Parathyroid adenoma (tissue), 2 donors: ENCODE results near the gene DPF3.

Source experiments
- H2AFZ ChIP-seq: fragments of 300-600 bp; sonication (generic); one replicate; pipeline ENCODE4 v1.7.0; 2017; ENCODE audit warnings: antibody characterized with exemption, mild to moderate bottlenecking
- H3K27ac ChIP-seq: fragments of 300-600 bp; sonication (generic); one replicate; pipeline ENCODE4 v1.7.0; 2017
- H3K27me3 ChIP-seq: fragments of 300-600 bp; sonication (generic); one replicate; pipeline ENCODE4 v1.7.0; 2017; ENCODE audit warnings: low read length; ENCODE audit not compliant: control insufficient read depth, insufficient read depth
- H3K36me3 ChIP-seq: fragments of 300-600 bp; sonication (generic); one replicate; pipeline ENCODE4 v1.7.0; 2017; ENCODE audit warnings: low read length; ENCODE audit not compliant: control insufficient read depth, insufficient read depth
- H3K4me1 ChIP-seq: fragments of 300-600 bp; sonication (generic); one replicate; pipeline ENCODE4 v1.7.0; 2017; ENCODE audit warnings: control low read depth
- H3K4me2 ChIP-seq: fragments of 300-600 bp; sonication (generic); one replicate; pipeline ENCODE4 v1.7.0; 2017; ENCODE audit warnings: low read length
- H3K4me3 ChIP-seq: fragments of 300-600 bp; sonication (generic); one replicate; pipeline ENCODE4 v1.7.0; 2017; ENCODE audit warnings: low read depth, low read length
- H3K79me2 ChIP-seq: fragments of 300-600 bp; sonication (generic); one replicate; pipeline ENCODE4 v1.7.0; 2017; ENCODE audit warnings: control low read depth
- H3K9ac ChIP-seq: fragments of 300-600 bp; sonication (generic); one replicate; pipeline ENCODE4 v1.7.0; 2017; ENCODE audit warnings: mild to moderate bottlenecking
- H3K9me3 ChIP-seq: fragments of 300-600 bp; sonication (generic); one replicate; pipeline ENCODE4 v1.7.0; 2017; ENCODE audit warnings: low read length; ENCODE audit not compliant: control insufficient read depth
- CTCF ChIP-seq: fragments of 300-600 bp; sonication (generic); IDR thresholded peaks from one replicate; pipeline ENCODE4 v1.7.0; 2017; ENCODE audit warnings: antibody characterized with exemption, mild to moderate bottlenecking
- donor health status: primary hyperparathyroidism.

The DPF3 gene

GRCh38 chr14:72883961-72884360 is 9.9 kb downstream of the DPF3 start:
- Histone ChIP-seq H3K9me3 (no peaks in the 10 kb centered on the region), H3K4me3 (no peak overlapping the region), H2AFZ (no peak overlapping the region), H3K4me1 (no peaks in the 10 kb centered on the region), H3K9ac (no peak overlapping the region), H3K79me2 (no peaks in the 10 kb centered on the region), H3K27ac (no peak overlapping the region), H3K27me3 (no peaks in the 10 kb centered on the region), H3K36me3 (no peaks in the 10 kb centered on the region), H3K4me2 (no peak overlapping the region)
- no peak for TF ChIP-seq CTCF

- no peak overlapping the region for H3K9ac ChIP-seq
- H2AFZ ChIP-seq, result no peak overlapping the region
- H3K9me3 ChIP-seq, result no peaks in the 10 kb centered on the region
- H3K27ac ChIP-seq, result no peak overlapping the region
- no peaks in the 10 kb centered on the region for H3K4me1 ChIP-seq
- no peak overlapping the region for H3K4me2 ChIP-seq
- no peaks in the 10 kb centered on the region for H3K36me3 ChIP-seq
- H3K79me2 ChIP-seq, result no peaks in the 10 kb centered on the region
- H3K4me3 ChIP-seq, result no peak overlapping the region
- no peak for TF ChIP-seq CTCF
- H3K27me3 ChIP-seq, result no peaks in the 10 kb centered on the region
Measured at GRCh38 chr14:72883109-72883508, 10.8 kb downstream of the DPF3 start.

DNA sequence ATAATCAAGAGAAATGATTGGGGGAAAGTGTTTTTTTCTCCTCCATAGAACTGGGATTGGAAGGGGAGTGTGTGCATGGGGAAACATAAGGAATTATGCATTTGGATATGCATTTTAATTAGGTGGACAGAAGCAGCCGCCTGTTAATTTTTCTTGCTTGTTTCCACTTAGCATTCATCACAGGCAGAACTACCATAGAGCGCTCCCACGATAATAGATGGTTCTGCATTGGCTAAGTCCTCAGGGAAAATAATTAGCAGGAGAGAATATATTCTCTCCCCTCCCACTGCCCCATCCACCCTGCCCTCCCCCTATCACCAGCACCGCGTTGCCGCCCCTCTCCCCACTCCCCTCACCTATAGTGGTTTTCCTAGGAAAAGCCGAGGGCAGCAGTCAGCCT is 11.4 kb downstream of the DPF3 start:
- no peaks in the 10 kb centered on the region for H3K27me3 ChIP-seq
- H3K79me2 ChIP-seq, result no peaks in the 10 kb centered on the region
- H3K27ac ChIP-seq, result no peak overlapping the region
- no peak overlapping the region for H3K4me2 ChIP-seq
- no peak overlapping the region for H2AFZ ChIP-seq
- H3K9ac ChIP-seq, result no peak overlapping the region
- TF ChIP-seq CTCF, result no peak
- no peak overlapping the region for H3K4me3 ChIP-seq
- H3K4me1 ChIP-seq, result no peaks in the 10 kb centered on the region
- no peaks in the 10 kb centered on the region for H3K9me3 ChIP-seq
- no peaks in the 10 kb centered on the region for H3K36me3 ChIP-seq

DNA sequence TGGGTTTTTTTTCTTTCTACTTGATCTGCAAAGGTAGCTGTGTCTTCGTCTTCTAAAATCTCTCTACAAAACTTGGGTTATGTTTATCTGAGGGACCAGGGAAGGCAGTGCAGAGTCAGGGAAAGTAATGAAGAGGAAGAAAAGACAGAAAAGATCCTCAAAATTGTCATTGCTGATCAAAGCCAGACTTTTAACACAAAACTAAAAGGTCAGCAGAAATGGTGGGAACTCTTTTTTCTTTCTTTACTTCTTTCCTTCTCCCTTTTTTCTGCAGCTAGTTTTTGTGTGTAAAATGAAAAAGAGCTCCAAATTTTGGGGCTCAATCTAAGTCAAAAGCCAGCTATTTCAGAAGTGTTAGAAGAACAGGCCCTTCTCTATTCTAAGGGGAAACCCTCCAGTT is 11.9 kb downstream of the DPF3 start:
- Histone ChIP-seq H3K9ac (no peak overlapping the region), H3K36me3 (no peaks in the 10 kb centered on the region), H3K4me2 (no peak overlapping the region), H3K27me3 (no peaks in the 10 kb centered on the region), H3K79me2 (no peaks in the 10 kb centered on the region), H3K4me3 (no peak overlapping the region), H3K4me1 (no peaks in the 10 kb centered on the region), H3K9me3 (no peaks in the 10 kb centered on the region), H3K27ac (no peak overlapping the region), H2AFZ (no peak overlapping the region)
- no peak for TF ChIP-seq CTCF

DNA sequence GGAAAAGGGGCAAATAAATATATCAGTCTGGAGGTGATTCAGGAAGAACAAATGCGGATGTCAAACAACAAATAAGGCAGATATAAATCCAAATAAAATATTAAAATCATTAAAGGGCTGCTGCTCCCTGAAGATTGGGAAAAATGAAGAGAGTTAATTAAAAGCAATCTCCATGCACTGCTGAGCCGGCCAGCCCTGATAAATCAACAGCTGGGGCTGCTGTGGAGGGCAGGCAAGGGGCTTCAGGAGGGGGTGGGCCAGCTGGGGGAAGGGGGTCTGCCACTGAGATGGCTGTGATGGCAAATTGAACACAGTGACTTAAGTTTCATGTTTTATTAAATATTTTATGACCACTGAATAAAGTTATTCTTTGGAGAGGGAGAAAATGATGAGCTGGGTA is 12.4 kb downstream of the DPF3 start:
- no peak overlapping the region for H3K4me3 ChIP-seq
- H3K27me3 ChIP-seq, result no peaks in the 10 kb centered on the region
- H3K27ac ChIP-seq, result no peak overlapping the region
- H3K79me2 ChIP-seq, result no peaks in the 10 kb centered on the region
- H2AFZ ChIP-seq, result no peak overlapping the region
- no peak overlapping the region for H3K4me2 ChIP-seq
- TF ChIP-seq CTCF, result no peak
- no peak overlapping the region for H3K9ac ChIP-seq
- H3K9me3 ChIP-seq, result no peaks in the 10 kb centered on the region
- H3K36me3 ChIP-seq, result no peaks in the 10 kb centered on the region
- H3K4me1 ChIP-seq, result no peaks in the 10 kb centered on the region
